H1 (cell line): Measurements from ENCODE around the gene FBN1. TPM values are rescaled to one million over a fixed set of nuclear protein-coding genes. Genes with fewer than 3 reads are reported as not detected.

Source experiments
- CBX8 ChIP-seq: fragments of 300-800, 300-1000 bp; sonication (generic); IDR thresholded peaks from 2 replicates; pipeline ENCODE4 v1.7.1; 2016; ENCODE audit warnings: low read depth, low read length, borderline replicate concordance
- POU5F1 ChIP-seq: IDR thresholded peaks from 2 replicates; pipeline ENCODE4 v1.6.1; 2011; ENCODE audit warnings: low read depth, mild to moderate bottlenecking, low read length, moderate library complexity
- SP4 ChIP-seq: IDR thresholded peaks from 2 replicates; pipeline ENCODE4 v1.6.1; 2012; ENCODE audit warnings: low read length, inconsistent platforms
- polyA plus RNA-seq, 7 experiments: library from polyadenylated mRNA; depleted of rRNA in 3 of 7; stranded (reverse) in 5 of 7; unstranded in 2 of 7; fragments of >200 nt in 5 of 7; fragments of 200-250 nt in 2 of 7; gene quantifications; 1 replicate in 5 of 7; 2 replicates in 1 of 7; 4 replicates in 1 of 7; pipeline versions ENCODE4 v1.2.1 to v1.2.3, GENCODE V29; 2011 to 2013; ENCODE audit warnings: missing spikeins in 2 of 7, mixed read lengths in 2 of 7
- total RNA-seq: library from RNA; stranded (reverse); fragmentation: NEBNext Ultra II Directional; extraction: Animal tissue kit (Norgen Biotek cat#: 25700); gene quantifications from 2 replicates; pipeline ENCODE4 v1.2.1, GENCODE V29; 2021
- TF ChIP-seq, protein P1 (sequence below), 3 experiments: IDR thresholded peaks; 1 replicate in 2 of 3; 2 replicates in 1 of 3; pipeline versions ENCODE4 v1.5.1 to v1.6.1; 2011; ENCODE audit warnings: low read length in 3 of 3, mild to moderate bottlenecking in 3 of 3, inconsistent platforms in 2 of 3, low read depth in 1 of 3, moderate library complexity in 1 of 3; ENCODE audit not compliant: insufficient read depth in 1 of 3; ENCODE audit errors: control extremely low read depth in 1 of 3

FBN1 gene
- total and polyA plus RNA-seq, 2 of the 8 experiments (the other 6 are each of a cell fraction or from before 2014, with no cell fraction given) = 3.0 to 4.0 TPM

DNA sequence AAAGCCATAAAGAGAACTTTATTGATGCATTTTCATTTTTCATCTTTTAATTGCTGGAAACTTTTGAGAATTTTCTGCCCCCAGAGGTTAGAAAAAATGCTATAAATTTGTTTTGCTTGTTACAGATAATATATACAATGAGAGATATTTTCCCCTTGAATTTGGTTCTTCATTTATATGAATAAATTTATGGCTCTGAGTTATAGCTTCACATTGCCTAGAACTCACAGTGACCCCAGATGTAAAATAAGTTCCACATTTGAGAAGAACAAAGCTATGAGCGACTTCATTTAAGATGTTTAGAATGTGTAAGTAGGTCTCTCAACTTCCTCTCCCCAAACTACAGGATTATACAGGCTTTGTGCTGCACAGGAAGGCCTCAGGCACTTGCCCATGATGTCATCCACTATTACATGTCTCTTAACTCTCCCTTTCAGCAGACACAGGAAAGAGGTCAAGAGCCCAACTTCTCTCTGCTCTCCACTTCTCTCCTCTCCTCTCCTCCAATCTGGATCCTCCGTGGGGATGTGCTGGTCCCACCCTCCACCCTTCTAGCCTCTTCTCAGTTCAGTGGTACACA lies 221.5 kb downstream of the FBN1 start (continued):
- TF ChIP-seq CBX8 = no peak
- TF ChIP-seq, protein P1, sequence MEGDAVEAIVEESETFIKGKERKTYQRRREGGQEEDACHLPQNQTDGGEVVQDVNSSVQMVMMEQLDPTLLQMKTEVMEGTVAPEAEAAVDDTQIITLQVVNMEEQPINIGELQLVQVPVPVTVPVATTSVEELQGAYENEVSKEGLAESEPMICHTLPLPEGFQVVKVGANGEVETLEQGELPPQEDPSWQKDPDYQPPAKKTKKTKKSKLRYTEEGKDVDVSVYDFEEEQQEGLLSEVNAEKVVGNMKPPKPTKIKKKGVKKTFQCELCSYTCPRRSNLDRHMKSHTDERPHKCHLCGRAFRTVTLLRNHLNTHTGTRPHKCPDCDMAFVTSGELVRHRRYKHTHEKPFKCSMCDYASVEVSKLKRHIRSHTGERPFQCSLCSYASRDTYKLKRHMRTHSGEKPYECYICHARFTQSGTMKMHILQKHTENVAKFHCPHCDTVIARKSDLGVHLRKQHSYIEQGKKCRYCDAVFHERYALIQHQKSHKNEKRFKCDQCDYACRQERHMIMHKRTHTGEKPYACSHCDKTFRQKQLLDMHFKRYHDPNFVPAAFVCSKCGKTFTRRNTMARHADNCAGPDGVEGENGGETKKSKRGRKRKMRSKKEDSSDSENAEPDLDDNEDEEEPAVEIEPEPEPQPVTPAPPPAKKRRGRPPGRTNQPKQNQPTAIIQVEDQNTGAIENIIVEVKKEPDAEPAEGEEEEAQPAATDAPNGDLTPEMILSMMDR (IDR thresholded peaks at IDR 0.05; ENCODE audit: control extremely low read depth in 1 of 3, insufficient read depth in 1 of 3, low read depth in 1 of 3, low read length in 3 of 3) = no peak
- no peak for TF ChIP-seq SP4
- TF ChIP-seq POU5F1 = no peak
